ENCODE results near the gene C21orf91. TPM values are rescaled to one million over a fixed set of nuclear protein-coding genes. Genes with fewer than 3 reads are reported as not detected.

The C21orf91 gene
- total RNA-seq, 1 experiment from 2014 or later: 3.9 TPM

Other genes with a start within 250 kb of the C21orf91 start
- gene BTG3, start 206.5 kb downstream of the C21orf91 start, total RNA-seq (2014; rRNA removed; shearing (Covaris generic)): 58.0 and 67.3 TPM in 2 replicates